HepG2 (cell line): ENCODE measurements around the gene KCNK6. TPM values are rescaled to one million over a fixed set of nuclear protein-coding genes. Genes with fewer than 3 reads are reported as not detected.

Experiments
- ATAC-seq: fragments of 200-7000 bp; cut with Tn5 transposase; 3 replicates; pipeline ENCODE4 v1.9.1; 2020; ENCODE audit warnings: mild to moderate bottlenecking, moderate library complexity
- BruUV-seq: library from RNA; stranded (reverse); fragments of 400-500 nt; replicated peaks from 2 replicates; lab custom pipeline; 2021; lab: Mats Ljungman, UMichigan
- CTCF ChIA-PET: fragments of 300-600 bp; formaldehyde crosslinking; extraction: SDS; loops from one replicate; lab custom pipeline; 2021; ENCODE audit warnings: low total read pairs, inconsistent platforms, low intra/inter-chr PET ratio; lab: Yijun Ruan, JAX
- POLR2A ChIA-PET: fragments of 350-600 bp; sonication (Branson Sonifier 250); formaldehyde crosslinking; loops from one replicate; lab custom pipeline; 2020; ENCODE audit warnings: antibody characterized with exemption, inconsistent platforms; lab: Yijun Ruan, JAX
- DNase-seq: peaks from one replicate; pipeline ENCODE4 v3.0.0-alpha.2; 2015; ENCODE audit warnings: low spot score
- FAIRE-seq: peaks from 3 replicates; lab custom pipeline; 2011; peaks lifted over from hg19 to GRCh38; lab: Jason Lieb, UNC
- H2AFZ ChIP-seq: one replicate; pipeline ENCODE4 v1.6.1; 2011; ENCODE audit warnings: low read length, inconsistent platforms
- H3K27ac ChIP-seq: fragments of 300-600 bp; 3 replicates; pipeline ENCODE4 v1.8.0; 2011; ENCODE audit warnings: mixed run types, mild to moderate bottlenecking, mixed read lengths, low read length, inconsistent platforms; ENCODE audit not compliant: insufficient read depth; ENCODE audit errors: extremely low read length
- H3K27me3 ChIP-seq, 2 experiments: fragments of 200-600 bp in 1 of 2; 2 replicates in 1 of 2; 3 replicates in 1 of 2; pipeline versions ENCODE4 v1.6.0 to v1.8.0; 2011; ENCODE audit warnings: low read length in 2 of 2, mild to moderate bottlenecking in 2 of 2, moderate library complexity in 2 of 2, inconsistent platforms in 1 of 2; ENCODE audit not compliant: insufficient read depth in 2 of 2, control insufficient read depth in 1 of 2
- H3K36me3 ChIP-seq, 2 experiments: fragments of 200-600 bp in 1 of 2; replicated peaks in 1 of 2; 2 replicates in 1 of 2; 3 replicates in 1 of 2; pipeline versions ENCODE4 v1.5.1 to v1.8.0; 2011; ENCODE audit warnings: low read length in 2 of 2, inconsistent platforms in 1 of 2; ENCODE audit not compliant: insufficient read depth in 2 of 2, control insufficient read depth in 1 of 2
- H3K4me1 ChIP-seq: 2 replicates; pipeline ENCODE4 v1.5.1; 2012; ENCODE audit warnings: low read length, inconsistent platforms; ENCODE audit not compliant: insufficient read depth
- H3K4me2 ChIP-seq: 2 replicates; pipeline ENCODE4 v1.6.0; 2011; ENCODE audit warnings: low read depth, low read length, inconsistent platforms
- H3K4me3 ChIP-seq, 3 experiments: fragments of 200-600 bp in 1 of 3; sonication (generic), shearing (Covaris generic) in 1 of 3; replicated peaks in 1 of 3; 2 replicates each; pipeline ENCODE4 v1.5.1; 2011 to 2016; ENCODE audit warnings: low read length in 3 of 3, inconsistent platforms in 2 of 3, low read depth in 2 of 3, mild to moderate bottlenecking in 2 of 3, control low read depth in 1 of 3, mixed read lengths in 1 of 3; ENCODE audit not compliant: insufficient read depth in 1 of 3
- H3K79me2 ChIP-seq: one replicate; pipeline ENCODE4 v1.6.1; 2011; ENCODE audit warnings: low read length, inconsistent platforms; ENCODE audit not compliant: insufficient read depth
- H3K9ac ChIP-seq: 2 replicates; pipeline ENCODE4 v1.6.0; 2011; ENCODE audit warnings: mild to moderate bottlenecking, low read depth, low read length, inconsistent platforms; ENCODE audit not compliant: insufficient read depth
- H3K9me3 ChIP-seq: 2 replicates; pipeline ENCODE4 v1.5.1; 2012; ENCODE audit warnings: mild to moderate bottlenecking, low read length
- H4K20me1 ChIP-seq: 2 replicates; pipeline ENCODE4 v1.6.0; 2011; ENCODE audit warnings: inconsistent platforms, mild to moderate bottlenecking, low read length, moderate library complexity; ENCODE audit not compliant: insufficient read depth
- AHR ChIP-seq: IDR thresholded peaks from 2 replicates; pipeline ENCODE4 v1.6.1; 2018; ENCODE audit warnings: missing genetic modification reagents, missing compliant biosample characterization
- ARID3A ChIP-seq: IDR thresholded peaks from 2 replicates; pipeline ENCODE4 v1.6.1; 2012; ENCODE audit warnings: low read depth, low read length, improper control_type of control experiment
- CREM ChIP-seq, 2 experiments: sonication (generic) in 1 of 2; formaldehyde crosslinking in 1 of 2; IDR thresholded peaks; 2 replicates each; pipeline versions ENCODE4 v1.4.0 to v1.6.1; 2016 to 2020; ENCODE audit warnings: antibody characterized with exemption in 1 of 2, mild to moderate bottlenecking in 1 of 2, missing genetic modification reagents in 1 of 2
- MIER2 ChIP-seq: IDR thresholded peaks from 2 replicates; pipeline ENCODE4 v1.6.1; 2016; ENCODE audit warnings: missing biosample characterization, missing genetic modification reagents
- NFRKB ChIP-seq: fragments of 450-650 bp; IDR thresholded peaks from 2 replicates; pipeline ENCODE4 v1.6.1; 2017
- NR0B2 ChIP-seq: sonication (generic); formaldehyde crosslinking; IDR thresholded peaks from 2 replicates; pipeline ENCODE4 v1.4.0; 2020; ENCODE audit warnings: mild to moderate bottlenecking, missing genetic modification reagents
- SNAPC2 ChIP-seq: sonication (generic); formaldehyde crosslinking; IDR thresholded peaks from 2 replicates; pipeline ENCODE4 v1.8.1; 2022; ENCODE audit warnings: mild to moderate bottlenecking, missing genetic modification reagents
- TFDP2 ChIP-seq: sonication (generic); formaldehyde crosslinking; IDR thresholded peaks from 2 replicates; pipeline ENCODE4 v1.4.0; 2020; ENCODE audit warnings: missing genetic modification reagents
- TSC22D2 ChIP-seq: sonication (generic); formaldehyde crosslinking; IDR thresholded peaks from 2 replicates; pipeline ENCODE4 v1.5.1; 2020; ENCODE audit warnings: missing genetic modification reagents, mild to moderate bottlenecking, borderline replicate concordance
- ZNF138 ChIP-seq: sonication (generic); formaldehyde crosslinking; IDR thresholded peaks from 2 replicates; pipeline ENCODE4 v1.5.0; 2020; ENCODE audit warnings: mild to moderate bottlenecking, low read depth, missing genetic modification reagents
- ZNF20 ChIP-seq: sonication (generic); formaldehyde crosslinking; IDR thresholded peaks from 2 replicates; pipeline ENCODE4 v1.4.0; 2020; ENCODE audit warnings: mild to moderate bottlenecking, moderate library complexity, missing genetic modification reagents
- ZNF496 ChIP-seq: sonication (generic); formaldehyde crosslinking; IDR thresholded peaks from 2 replicates; pipeline ENCODE4 v1.8.1; 2023; ENCODE audit warnings: mild to moderate bottlenecking, moderate library complexity, missing genetic modification reagents; ENCODE audit not compliant: insufficient replicate concordance
- ZNF569 ChIP-seq: sonication (generic); formaldehyde crosslinking; IDR thresholded peaks from 2 replicates; pipeline ENCODE4 v1.5.0; 2020; ENCODE audit warnings: mild to moderate bottlenecking, missing genetic modification reagents, moderate library complexity, borderline replicate concordance
- WGBS: methylation state at CpG from one replicate; pipeline ENCODE4 v1.1.6; 2017; ENCODE audit warnings: low lambda C conversion rate; 5-methylcytosine and 5-hydroxymethylcytosine counted together
- in situ Hi-C: cut with HindIII; loops from 2 replicates; pipeline ENCODE4 v1.10.0; 2017; ENCODE audit warnings: low pct_unique_long_range_greater_than_20kb; ENCODE audit not compliant: extremely low pct_ligation_motif_present
- intact Hi-C: fragments of 100-400 bp; cut with micrococcal nuclease; formaldehyde crosslinking; loops from one replicate; pipeline ENCODE4 v1.10.0; 2022; ENCODE audit not compliant: unreplicated experiment
- polyA plus RNA-seq, 8 experiments: library from polyadenylated mRNA; depleted of rRNA in 3 of 8; stranded (reverse) in 7 of 8; unstranded in 1 of 8; fragments of >200 nt; fragmentation: Illumina TruSeq in 4 of 8; extraction: Trizol in 4 of 8; gene quantifications; 2 replicates each; pipeline versions ENCODE4 v1.2.1 to v1.2.3, GENCODE V29; 2011 to 2016; ENCODE audit warnings: low read depth in 4 of 8, missing spikeins in 1 of 8, mixed read lengths in 1 of 8; ENCODE audit not compliant: insufficient read depth in 1 of 8
- total RNA-seq, 5 experiments: library from RNA; depleted of rRNA; stranded (reverse); fragments of >200 nt; fragmentation: Illumina TruSeq; extraction: Trizol; gene quantifications; 2 replicates each; pipeline ENCODE4 v1.2.3, GENCODE V29; 2016; ENCODE audit warnings: low read depth in 1 of 5
- TF ChIP-seq, protein P1 (sequence below): sonication (generic); formaldehyde crosslinking; IDR thresholded peaks from 2 replicates; pipeline ENCODE4 v1.5.0; 2020; ENCODE audit warnings: mild to moderate bottlenecking, missing genetic modification reagents, borderline replicate concordance

The KCNK6 gene
- total and polyA plus RNA-seq, 2 of the 13 experiments (the other 11 are each of a cell fraction or from before 2014, with no cell fraction given) = 0.03 TPM; not detected in 1

- TF ChIP-seq ARID3A = no peak
- TF ChIP-seq, protein P1, sequence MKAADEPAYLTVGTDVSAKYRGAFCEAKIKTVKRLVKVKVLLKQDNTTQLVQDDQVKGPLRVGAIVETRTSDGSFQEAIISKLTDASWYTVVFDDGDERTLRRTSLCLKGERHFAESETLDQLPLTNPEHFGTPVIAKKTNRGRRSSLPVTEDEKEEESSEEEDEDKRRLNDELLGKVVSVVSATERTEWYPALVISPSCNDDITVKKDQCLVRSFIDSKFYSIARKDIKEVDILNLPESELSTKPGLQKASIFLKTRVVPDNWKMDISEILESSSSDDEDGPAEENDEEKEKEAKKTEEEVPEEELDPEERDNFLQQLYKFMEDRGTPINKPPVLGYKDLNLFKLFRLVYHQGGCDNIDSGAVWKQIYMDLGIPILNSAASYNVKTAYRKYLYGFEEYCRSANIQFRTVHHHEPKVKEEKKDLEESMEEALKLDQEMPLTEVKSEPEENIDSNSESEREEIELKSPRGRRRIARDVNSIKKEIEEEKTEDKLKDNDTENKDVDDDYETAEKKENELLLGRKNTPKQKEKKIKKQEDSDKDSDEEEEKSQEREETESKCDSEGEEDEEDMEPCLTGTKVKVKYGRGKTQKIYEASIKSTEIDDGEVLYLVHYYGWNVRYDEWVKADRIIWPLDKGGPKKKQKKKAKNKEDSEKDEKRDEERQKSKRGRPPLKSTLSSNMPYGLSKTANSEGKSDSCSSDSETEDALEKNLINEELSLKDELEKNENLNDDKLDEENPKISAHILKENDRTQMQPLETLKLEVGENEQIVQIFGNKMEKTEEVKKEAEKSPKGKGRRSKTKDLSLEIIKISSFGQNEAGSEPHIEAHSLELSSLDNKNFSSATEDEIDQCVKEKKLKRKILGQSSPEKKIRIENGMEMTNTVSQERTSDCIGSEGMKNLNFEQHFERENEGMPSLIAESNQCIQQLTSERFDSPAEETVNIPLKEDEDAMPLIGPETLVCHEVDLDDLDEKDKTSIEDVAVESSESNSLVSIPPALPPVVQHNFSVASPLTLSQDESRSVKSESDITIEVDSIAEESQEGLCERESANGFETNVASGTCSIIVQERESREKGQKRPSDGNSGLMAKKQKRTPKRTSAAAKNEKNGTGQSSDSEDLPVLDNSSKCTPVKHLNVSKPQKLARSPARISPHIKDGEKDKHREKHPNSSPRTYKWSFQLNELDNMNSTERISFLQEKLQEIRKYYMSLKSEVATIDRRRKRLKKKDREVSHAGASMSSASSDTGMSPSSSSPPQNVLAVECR (CRISPR knock-in tag) = no peak
- no peak for TF ChIP-seq TSC22D2 (CRISPR knock-in tag)
Measured at GRCh38 chr19:38358071-38358470, 38.4 kb downstream of the KCNK6 start (continued).

DNA sequence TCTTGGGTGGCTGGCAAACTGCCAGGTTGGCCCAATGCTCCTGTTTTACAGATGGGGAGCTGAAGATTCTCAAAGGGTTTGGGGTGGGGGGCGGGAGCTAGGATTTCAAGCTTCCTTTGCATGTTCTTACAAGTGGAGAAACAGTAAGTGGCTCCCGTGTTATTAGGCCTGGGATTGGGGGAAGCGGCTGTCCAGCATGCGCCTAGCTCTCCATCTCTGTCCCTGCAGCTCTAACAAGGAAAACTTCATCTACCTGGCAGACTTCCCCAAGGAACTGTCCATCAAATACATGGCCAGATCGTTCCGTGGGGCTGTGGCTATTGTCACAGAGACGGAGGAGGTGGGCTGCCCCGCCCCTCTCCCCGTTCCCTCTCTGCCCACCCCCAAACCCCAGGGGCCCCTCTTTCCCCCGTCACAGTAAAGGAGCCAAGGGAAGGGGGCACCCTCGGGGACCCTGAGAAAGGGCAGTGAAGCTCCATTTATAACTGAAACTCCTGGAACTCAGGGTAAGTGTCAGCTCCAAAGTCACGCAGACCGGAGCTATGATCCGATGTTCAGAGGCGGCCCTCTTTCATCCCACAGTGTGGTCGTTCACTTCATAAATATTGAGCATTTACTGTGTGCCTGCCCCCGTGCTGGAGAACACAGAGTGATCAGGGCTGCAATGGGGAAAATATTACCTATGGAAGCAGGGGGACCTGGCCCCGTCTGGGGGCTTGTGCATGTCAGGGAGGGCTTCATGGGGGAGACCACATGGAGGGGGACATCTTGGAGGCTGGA lies 39.8 kb downstream of the KCNK6 start:
- Histone ChIP-seq H3K4me2 (no peak overlapping the region), H3K9me3 (no peaks in the 10 kb centered on the region), H3K4me3 (no peak overlapping the region), H3K27me3 (peaks cover 17 to 53% of the 10 kb centered on the region in 2 experiments), H3K36me3 (no peaks in the 10 kb centered on the region), H3K9ac (no peak overlapping the region), H3K27ac (no peak overlapping the region), H4K20me1 (no peaks in the 10 kb centered on the region), H3K4me1 (peaks cover 23% of the 10 kb centered on the region), H3K79me2 (no peaks in the 10 kb centered on the region), H2AFZ (no peak overlapping the region)
- ATAC-seq (no peak), DNase-seq (no peak), FAIRE-seq (no peak)
- ChIA-PET CTCF (no interaction called here), POLR2A (interaction anchor here (0.6 to 2.2 kb wide), 3 partner anchors 15 to 32 kb away, joined by 3 to 6 read pairs (median 3); partner anchors contain the start of gene PSMD8)
- 24% methylated on average over 12 of the region's 18 CpGs for WGBS
- no TSS peak for BruUV-seq
- intact Hi-C loops (no loop called here), in situ Hi-C loops (no loop called here)
- no peak for TF ChIP-seq SNAPC2 (CRISPR knock-in tag)
- no peak for TF ChIP-seq ZNF569
- no peak for TF ChIP-seq MIER2
- no peak for TF ChIP-seq AHR (CRISPR knock-in tag)
- no peak for TF ChIP-seq NFRKB
- TF ChIP-seq TFDP2 (CRISPR knock-in tag) = no peak
- TF ChIP-seq NR0B2 (CRISPR knock-in tag) = no peak
- TF ChIP-seq ZNF20 (CRISPR knock-in tag) = no peak
- no peak for TF ChIP-seq CREM (IDR thresholded peaks at IDR 0.05)
- no peak for TF ChIP-seq CREM (CRISPR knock-in tag; IDR thresholded peaks at IDR 0.05)
- TF ChIP-seq ZNF496 (CRISPR knock-in tag) = no peak
- no peak for TF ChIP-seq ZNF138
